ENCODE results near the gene MYO7B.

DNA sequence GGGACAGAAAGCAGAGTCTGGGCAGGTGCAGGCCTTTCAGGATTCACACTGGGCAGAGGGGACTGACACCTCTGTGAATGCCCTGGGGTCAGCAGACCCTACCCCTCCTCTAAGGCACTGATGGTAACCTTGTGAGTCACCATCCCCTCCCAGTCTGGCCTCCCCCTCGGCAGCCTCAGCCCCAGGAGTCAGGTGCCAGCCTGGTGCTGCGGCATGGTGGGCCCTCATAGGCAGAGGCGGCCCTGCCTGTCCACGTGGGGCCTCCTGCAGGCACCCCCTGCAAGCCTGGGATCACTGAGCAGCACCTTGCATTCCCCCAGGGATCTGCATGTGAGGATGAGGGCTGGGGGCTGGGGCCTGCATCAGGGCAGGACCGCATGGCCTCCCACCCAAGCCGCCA, 105.7 kb downstream of the MYO7B start:
- TF ChIP-seq EZH2 (IDR thresholded peaks at IDR 0.05), result no peak
- TF ChIP-seq POLR2AphosphoS5 (IDR thresholded peaks at IDR 0.05; ENCODE audit: borderline replicate concordance, low read depth, low read length), result no peak

All from SK-N-MC (cell line).